Osteoblast (primary cell): ENCODE results near the gene PUS7L. TPM values are rescaled to one million over a fixed set of nuclear protein-coding genes. Genes with fewer than 3 reads are reported as not detected.

Source experiments
- DNase-seq: peaks from one replicate; pipeline ENCODE4 v3.0.0; 2011; ENCODE audit warnings: low spot score, mixed read lengths; ENCODE audit not compliant: insufficient read length; ENCODE audit errors: missing footprints
- H2AFZ ChIP-seq: 2 replicates; pipeline ENCODE4 v1.6.0; 2011; ENCODE audit warnings: mild to moderate bottlenecking, low read length
- H3K27ac ChIP-seq: 2 replicates; pipeline ENCODE4 v1.5.1; 2011; ENCODE audit warnings: mild to moderate bottlenecking, low read depth, low read length, moderate library complexity
- H3K27me3 ChIP-seq: 2 replicates; pipeline ENCODE4 v1.6.0; 2012; ENCODE audit warnings: mild to moderate bottlenecking, control low read depth, inconsistent platforms, low read length, moderate library complexity; ENCODE audit not compliant: insufficient read depth
- H3K36me3 ChIP-seq: 2 replicates; pipeline ENCODE4 v1.5.1; 2011; ENCODE audit warnings: mild to moderate bottlenecking, low read length, control low read depth, moderate library complexity; ENCODE audit not compliant: insufficient read depth
- H3K4me1 ChIP-seq: 2 replicates; pipeline ENCODE4 v1.5.1; 2011; ENCODE audit warnings: mild to moderate bottlenecking, low read length, control low read depth, moderate library complexity; ENCODE audit not compliant: insufficient read depth
- H3K4me2 ChIP-seq: 2 replicates; pipeline ENCODE4 v1.6.0; 2011; ENCODE audit warnings: mild to moderate bottlenecking, low read length; ENCODE audit not compliant: insufficient read depth
- H3K4me3 ChIP-seq: fragments of 200-600 bp; sonication (generic); 3 replicates; pipeline ENCODE4 v1.5.1; 2012; ENCODE audit warnings: mild to moderate bottlenecking, low read length, inconsistent platforms; ENCODE audit not compliant: insufficient read depth
- H3K79me2 ChIP-seq: 2 replicates; pipeline ENCODE4 v1.6.0; 2012; ENCODE audit warnings: mild to moderate bottlenecking, low read length, control low read depth, inconsistent platforms; ENCODE audit not compliant: insufficient read depth
- H3K9me3 ChIP-seq: 2 replicates; pipeline ENCODE4 v1.5.1; 2011; ENCODE audit warnings: low read depth, low read length, control low read depth
- H4K20me1 ChIP-seq: 2 replicates; pipeline ENCODE4 v1.6.0; 2012; ENCODE audit warnings: mild to moderate bottlenecking, low read length, control low read depth; ENCODE audit not compliant: insufficient read depth
- total RNA-seq: library from RNA; depleted of rRNA; stranded (reverse); fragments of >200 nt; gene quantifications from 2 replicates; pipeline ENCODE4 v1.2.3, GENCODE V29; 2012
- TF ChIP-seq, protein P1 (sequence below): IDR thresholded peaks from 2 replicates; pipeline ENCODE4 v1.5.1; 2011; ENCODE audit warnings: mild to moderate bottlenecking, low read depth, low read length, moderate library complexity; ENCODE audit errors: extremely low read depth

The PUS7L gene, protein sequence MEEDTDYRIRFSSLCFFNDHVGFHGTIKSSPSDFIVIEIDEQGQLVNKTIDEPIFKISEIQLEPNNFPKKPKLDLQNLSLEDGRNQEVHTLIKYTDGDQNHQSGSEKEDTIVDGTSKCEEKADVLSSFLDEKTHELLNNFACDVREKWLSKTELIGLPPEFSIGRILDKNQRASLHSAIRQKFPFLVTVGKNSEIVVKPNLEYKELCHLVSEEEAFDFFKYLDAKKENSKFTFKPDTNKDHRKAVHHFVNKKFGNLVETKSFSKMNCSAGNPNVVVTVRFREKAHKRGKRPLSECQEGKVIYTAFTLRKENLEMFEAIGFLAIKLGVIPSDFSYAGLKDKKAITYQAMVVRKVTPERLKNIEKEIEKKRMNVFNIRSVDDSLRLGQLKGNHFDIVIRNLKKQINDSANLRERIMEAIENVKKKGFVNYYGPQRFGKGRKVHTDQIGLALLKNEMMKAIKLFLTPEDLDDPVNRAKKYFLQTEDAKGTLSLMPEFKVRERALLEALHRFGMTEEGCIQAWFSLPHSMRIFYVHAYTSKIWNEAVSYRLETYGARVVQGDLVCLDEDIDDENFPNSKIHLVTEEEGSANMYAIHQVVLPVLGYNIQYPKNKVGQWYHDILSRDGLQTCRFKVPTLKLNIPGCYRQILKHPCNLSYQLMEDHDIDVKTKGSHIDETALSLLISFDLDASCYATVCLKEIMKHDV
- 18.9 and 20.6 TPM in 2 replicates for total RNA-seq

DNA sequence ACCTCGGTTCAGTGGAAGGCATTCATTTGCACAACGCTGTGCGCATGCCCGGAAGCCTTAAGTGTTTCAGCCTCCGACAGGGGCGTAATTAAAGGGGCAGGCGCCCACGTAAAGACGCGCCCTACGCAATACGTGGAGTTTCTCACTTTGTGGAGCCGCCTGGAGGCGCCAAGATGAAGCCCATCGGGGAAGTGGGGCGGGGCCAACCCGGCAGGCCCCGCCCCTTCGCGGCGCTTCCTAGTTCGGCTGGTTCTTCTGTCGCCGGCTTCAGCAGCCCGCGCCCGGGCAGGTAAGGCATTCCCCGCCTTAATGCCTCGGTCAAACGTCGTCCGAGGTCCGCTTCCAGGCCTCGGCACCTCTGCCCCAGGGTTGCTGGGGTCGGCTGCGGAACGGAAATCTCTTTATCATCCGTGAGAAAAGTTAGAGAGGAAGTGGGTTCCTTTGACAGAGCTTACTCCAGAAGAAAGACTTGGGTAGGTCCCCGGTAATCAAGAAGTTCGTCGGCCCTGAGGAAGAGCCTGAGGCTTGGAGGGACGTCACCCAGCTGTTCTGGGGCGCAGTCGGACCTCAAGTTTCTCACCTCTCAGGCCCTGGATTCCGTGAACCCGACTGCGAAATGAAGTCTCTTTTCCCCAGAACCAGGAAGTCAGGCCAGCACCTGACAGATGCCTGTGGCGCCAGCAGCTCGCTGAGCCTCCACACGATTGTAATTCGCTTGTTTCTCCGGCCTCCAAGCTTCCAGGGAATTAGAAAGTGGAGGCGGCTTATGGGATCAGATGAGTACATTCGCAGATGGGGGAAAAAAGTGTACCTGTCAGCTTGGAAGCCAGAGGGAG is at the start of gene PUS7L, which contains the start of gene IRAK4:
PUS7L (minus strand) TSS at position 63 of the 836 bp plus-strand sequence. CDS start 3,545 bp downstream, outside the sequence.
IRAK4 (plus strand) TSS at position 224 of the 836 bp plus-strand sequence. CDS start 9,161 bp downstream, outside the sequence.
- Histone ChIP-seq H4K20me1 (no peaks in the 10 kb centered on the region), H3K9me3 (no peaks in the 10 kb centered on the region), H3K27me3 (no peaks in the 10 kb centered on the region), H2AFZ (peak within 1 kb of the TSS; percentile 92), H3K36me3 (peaks cover 9% of the 10 kb centered on the region), H3K27ac (peak within 1 kb of the TSS; percentile 85), H3K4me1 (peaks cover 24% of the 10 kb centered on the region), H3K4me2 (peak within 1 kb of the TSS; percentile 98), H3K79me2 (peaks cover 55% of the 10 kb centered on the region), H3K4me3 (peak within 1 kb of the TSS; percentile 90)
- peak; percentile 95 for DNase-seq
- TF ChIP-seq, protein P1, sequence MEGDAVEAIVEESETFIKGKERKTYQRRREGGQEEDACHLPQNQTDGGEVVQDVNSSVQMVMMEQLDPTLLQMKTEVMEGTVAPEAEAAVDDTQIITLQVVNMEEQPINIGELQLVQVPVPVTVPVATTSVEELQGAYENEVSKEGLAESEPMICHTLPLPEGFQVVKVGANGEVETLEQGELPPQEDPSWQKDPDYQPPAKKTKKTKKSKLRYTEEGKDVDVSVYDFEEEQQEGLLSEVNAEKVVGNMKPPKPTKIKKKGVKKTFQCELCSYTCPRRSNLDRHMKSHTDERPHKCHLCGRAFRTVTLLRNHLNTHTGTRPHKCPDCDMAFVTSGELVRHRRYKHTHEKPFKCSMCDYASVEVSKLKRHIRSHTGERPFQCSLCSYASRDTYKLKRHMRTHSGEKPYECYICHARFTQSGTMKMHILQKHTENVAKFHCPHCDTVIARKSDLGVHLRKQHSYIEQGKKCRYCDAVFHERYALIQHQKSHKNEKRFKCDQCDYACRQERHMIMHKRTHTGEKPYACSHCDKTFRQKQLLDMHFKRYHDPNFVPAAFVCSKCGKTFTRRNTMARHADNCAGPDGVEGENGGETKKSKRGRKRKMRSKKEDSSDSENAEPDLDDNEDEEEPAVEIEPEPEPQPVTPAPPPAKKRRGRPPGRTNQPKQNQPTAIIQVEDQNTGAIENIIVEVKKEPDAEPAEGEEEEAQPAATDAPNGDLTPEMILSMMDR = peak; percentile 42

DNA sequence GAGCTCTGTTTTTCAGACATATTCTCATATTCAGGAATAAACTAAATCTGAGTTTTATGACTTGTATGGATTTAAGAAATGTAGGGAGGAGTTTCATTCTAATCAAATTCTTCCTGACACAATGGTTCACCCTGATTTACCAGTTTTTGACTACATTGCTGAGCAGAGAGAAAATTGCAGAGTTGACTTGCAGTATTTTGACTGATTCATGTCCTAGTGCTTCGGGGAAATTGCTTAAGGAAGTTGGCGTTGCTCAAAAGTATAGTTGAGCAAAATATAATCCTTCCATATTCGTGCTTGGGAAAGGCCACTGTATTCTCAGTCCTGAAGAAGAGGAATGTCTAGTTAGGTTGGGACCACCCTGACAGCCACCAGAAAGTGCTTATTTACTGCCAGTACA is 48.8 kb upstream of the PUS7L start:
- Histone ChIP-seq H3K4me2 (peak overlapping the region; percentile 90), H3K4me1 (peaks cover 19% of the 10 kb centered on the region), H2AFZ (peak overlapping the region; percentile 94), H3K4me3 (no peak overlapping the region), H3K27ac (no peak overlapping the region), H3K27me3 (no peaks in the 10 kb centered on the region), H3K36me3 (peaks cover 9% of the 10 kb centered on the region), H3K9me3 (no peaks in the 10 kb centered on the region), H4K20me1 (no peaks in the 10 kb centered on the region), H3K79me2 (peaks cover 32% of the 10 kb centered on the region)
- TF ChIP-seq, protein P1 = no peak
- DNase-seq = no peak

DNA sequence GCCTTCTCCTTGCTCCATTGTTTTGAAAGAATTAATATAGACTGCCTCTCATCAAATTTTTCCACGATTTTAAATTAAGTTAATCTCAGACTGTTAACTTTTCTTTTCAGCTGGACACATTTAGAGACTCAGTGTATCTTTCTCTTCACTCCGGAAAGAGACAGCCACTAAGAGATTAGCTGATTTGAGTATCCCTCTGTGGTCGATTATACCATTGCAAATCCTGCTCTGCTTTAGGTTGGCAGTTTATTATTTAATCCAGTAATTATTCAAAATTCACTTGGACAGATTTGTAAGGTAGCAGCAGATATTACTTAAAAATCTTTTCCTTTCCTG is 48.1 kb upstream of the PUS7L start:
- Histone ChIP-seq H3K4me3 (peak overlapping the region; percentile 94), H3K4me2 (peak overlapping the region; percentile 90), H3K4me1 (peaks cover 19% of the 10 kb centered on the region), H3K27ac (peak overlapping the region; percentile 96), H3K9me3 (no peaks in the 10 kb centered on the region), H2AFZ (peak overlapping the region; percentile 94), H3K36me3 (peaks cover 13% of the 10 kb centered on the region), H3K79me2 (peaks cover 32% of the 10 kb centered on the region), H3K27me3 (no peaks in the 10 kb centered on the region), H4K20me1 (no peaks in the 10 kb centered on the region)
- TF ChIP-seq, protein P1 = no peak
- no peak for DNase-seq
